HL-60/S4 treated with retinoic acid at 250 ng/mL for 4 days and 3 days (cell line): ENCODE results near the gene FAM181A.

Experiments
- in situ Hi-C: fragments of 300-500 bp; cut with MboI; formaldehyde crosslinking; loops from 2 replicates; pipeline ENCODE4 v1.7.0; 2022; ENCODE audit warnings: low sequenced_read_pairs

FAM181A gene

GRCh38 chr14:93928184-93929047 is 1.3 kb downstream of the FAM181A start:
- in situ Hi-C loops, result no loop called here

GRCh38 chr14:93929048-93929535 is 1.9 kb downstream of the FAM181A start:
- in situ Hi-C loops, result no loop called here

GRCh38 chr14:93929657-93930056 is 2.5 kb downstream of the FAM181A start:
- in situ Hi-C loops, result no loop called here

GRCh38 chr14:93930296-93930988 is 3.3 kb downstream of the FAM181A start:
- in situ Hi-C loops, result no loop called here

- in situ Hi-C loops, result no loop called here
These were observed 3.8 kb downstream of the FAM181A start for GRCh38 chr14:93930989-93931307.

DNA sequence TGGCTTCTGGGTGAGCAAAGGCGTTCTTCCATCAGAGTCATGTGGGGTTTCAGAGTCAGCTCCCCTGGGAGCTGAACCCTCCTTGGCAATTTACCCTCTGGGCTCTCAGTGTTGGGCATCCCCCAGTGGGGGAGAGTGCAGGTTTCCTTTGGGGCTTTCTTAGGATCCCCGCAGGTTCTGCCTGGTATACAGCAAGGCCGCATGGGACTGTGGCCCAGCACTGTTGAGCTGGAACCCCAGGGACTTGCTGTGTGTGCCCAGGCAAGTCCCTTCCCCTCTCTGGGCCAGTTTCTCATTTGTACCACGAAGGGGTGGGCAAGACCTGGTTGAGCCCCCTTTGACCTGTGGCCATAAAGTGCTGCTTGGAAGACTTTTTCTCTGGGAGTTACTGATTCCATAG is 5.5 kb downstream of the FAM181A start:
- in situ Hi-C loops, result no loop called here

DNA sequence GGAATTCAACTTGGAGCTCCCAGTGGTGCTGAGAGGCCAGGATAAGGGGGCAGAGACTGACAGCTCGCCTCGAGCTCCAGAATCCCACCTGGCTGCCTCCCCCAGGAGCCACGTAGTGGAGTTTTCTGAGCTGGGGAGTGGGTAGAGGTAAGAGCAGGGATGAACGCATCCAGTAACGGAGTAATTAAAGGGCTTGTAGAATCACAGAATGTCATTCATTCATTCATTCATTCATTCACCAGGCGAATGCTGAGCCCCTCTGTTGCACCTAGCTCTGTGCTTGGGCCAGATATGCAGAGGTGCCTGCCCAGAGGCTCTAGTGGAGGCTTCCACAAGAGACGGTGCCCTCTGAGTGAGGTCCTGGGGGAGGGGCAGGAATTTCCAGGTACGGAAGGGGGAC is 8.1 kb downstream of the FAM181A start:
- in situ Hi-C loops, result no loop called here

GRCh38 chr14:93936245-93936644 is 9.1 kb downstream of the FAM181A start:
- in situ Hi-C loops, result no loop called here

GRCh38 chr14:93936926-93937325 is 9.8 kb downstream of the FAM181A start:
- in situ Hi-C loops, result no loop called here

GRCh38 chr14:93937519-93937918 is 10.4 kb downstream of the FAM181A start:
- in situ Hi-C loops, result no loop called here

DNA sequence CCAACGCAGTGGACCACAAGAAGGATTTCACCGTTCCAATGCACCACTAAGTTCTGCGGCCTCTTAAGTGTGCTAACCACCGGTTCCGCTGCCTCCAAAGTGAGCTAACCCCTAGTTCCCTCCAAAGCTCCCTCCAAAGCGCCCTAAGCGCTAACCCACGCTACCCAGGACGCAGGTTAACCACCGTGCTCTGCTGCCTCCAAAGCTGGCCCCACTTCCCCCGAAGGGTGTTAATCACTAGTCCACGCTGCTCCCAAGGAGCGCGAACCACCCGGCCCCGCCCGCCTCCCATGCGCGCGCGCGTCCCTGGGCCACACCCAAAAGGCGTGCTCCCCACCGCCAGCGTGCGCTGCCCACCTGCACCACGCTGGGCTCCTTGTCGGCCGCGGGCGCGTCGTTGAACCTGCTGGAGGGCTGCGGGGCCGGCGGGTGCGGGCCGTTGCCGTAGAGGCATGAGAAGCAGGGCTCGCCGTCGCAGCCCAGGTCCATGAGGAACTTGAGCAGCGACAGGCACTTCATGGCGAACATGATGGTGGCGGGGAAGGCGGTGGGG is 11.7 kb downstream of the FAM181A start:
- in situ Hi-C loops, result no loop called here

DNA sequence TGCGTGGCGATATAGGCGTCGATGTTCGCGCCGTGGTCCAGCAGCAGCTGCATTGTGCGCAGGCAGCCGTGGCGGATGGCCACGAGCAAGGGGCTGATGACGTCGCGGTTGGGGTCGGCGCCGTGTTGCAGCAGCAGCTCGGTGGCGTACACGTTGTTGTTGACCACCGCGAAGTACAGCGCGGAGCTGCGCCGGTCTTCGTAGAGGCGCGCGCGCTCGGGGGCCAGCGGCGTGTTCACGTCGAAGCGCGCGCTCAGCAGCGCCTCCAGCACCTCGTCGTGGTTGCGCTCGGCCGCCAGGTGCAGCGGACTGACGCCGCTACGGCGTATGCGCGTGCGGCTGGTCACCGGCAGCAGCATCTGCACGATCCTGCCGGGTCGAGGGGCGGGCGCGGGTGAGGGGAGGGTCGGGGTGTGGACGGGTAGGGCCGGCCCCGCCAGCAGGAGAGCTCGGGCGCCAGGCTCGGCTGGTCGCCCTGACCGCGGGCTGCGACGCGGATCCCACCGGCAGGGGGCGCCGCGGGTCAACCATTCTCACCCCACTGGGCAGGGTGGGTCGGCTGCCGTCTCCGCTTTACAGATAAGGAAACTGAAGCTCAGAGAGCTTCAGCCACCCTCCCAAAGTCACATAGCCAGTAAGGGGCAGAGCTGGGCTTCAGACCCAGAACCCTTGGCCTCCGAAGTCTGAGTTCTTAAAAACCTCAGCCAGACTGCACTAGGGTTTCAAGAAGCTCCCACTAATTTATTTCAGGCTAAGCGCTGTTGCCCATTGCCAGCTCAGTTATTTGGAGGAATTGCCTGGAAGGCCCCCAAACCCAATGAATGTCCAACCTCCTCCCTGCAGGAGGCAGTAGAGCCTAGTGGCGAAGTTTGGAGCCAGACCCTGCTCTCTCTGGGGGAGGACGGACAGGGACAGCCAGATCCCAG is 12.4 kb downstream of the FAM181A start:
- in situ Hi-C loops, result no loop called here

- in situ Hi-C loops, result no loop called here
These were observed 13.3 kb downstream of the FAM181A start for GRCh38 chr14:93940437-93940836.

DNA sequence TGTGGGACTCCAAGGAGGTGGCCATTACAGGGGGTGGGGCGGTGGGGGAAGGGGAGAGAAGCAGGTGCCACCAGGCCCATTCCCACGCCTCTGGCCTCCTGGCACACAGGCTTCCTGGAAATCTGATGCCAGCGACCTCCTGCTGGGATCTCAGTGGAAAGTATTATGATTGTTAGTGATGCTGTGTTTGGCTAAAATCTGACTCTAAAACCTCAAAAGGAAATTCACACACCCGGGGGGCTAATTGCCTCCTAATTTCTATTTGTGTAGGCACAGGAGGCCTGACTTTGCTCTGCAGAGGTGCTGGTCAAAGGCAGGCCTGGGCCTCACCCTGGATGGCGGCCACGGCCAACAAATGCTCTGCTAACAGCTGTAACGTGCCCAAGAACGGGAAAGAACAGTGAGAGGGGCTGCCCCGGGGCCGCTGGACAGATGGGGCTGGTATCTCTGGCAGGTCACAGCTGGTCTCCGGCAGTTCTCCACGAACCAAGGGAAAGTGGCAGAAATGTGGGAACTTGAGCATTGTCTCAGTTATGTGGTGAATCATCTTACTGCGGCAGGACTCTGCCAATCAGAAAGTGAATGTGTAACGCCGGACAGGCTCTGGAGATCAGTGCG is 14.3 kb downstream of the FAM181A start:
- in situ Hi-C loops, result no loop called here

DNA sequence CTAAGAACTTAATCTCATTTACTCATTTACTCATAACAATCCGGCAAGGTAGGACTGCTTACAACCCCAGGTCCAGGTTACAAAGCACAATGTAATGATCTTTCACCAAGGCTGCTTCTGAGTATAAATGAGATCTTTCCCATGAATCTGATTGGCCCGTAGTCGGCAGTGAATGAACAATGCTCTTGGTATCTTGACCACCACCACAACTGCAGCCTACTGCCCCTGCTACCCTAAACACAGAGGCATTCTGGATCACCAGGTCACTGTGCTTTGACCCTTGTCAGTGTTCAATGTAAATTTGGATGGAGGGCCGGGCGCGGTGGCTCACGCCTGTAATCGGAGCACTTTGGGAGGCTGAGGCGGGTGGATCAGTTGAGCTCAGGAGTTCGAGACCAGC is 15.9 kb downstream of the FAM181A start:
- in situ Hi-C loops, result no loop called here

GRCh38 chr14:93943930-93944329 is 16.8 kb downstream of the FAM181A start:
- in situ Hi-C loops, result no loop called here

DNA sequence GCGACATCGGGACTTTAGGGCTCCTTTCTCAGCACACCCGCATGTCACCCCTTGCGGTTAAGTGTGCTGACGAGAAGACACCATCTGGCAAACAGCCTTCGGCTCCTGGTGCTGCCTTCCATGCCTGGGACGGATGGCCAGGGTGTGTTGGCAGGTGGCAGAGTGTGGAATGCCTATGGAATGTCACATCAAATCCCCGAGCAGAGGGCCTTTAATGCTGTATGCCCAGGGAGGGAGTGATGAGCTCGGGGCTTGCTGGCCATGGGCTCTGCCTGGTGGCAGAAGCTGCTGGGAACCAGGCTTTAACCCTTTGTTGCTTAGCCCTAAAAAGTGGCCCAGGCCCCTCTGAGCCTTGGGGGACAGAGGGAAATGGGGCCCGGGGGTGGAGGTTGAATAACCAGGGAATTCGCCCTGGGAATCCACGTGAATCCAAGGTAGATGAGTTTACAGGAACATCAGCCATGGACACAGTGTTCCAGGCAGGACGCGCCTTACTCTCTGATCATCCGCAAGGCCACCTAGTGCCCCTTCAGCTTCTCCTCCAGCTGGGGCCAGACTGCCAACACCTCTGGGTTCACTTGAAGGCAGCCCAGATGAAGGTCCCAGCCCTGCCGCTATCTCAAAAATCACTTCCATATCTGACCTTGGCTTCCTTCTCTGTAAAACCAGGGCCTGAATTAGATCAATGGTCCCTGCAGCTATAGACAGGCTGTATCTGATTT is 17.4 kb downstream of the FAM181A start:
- in situ Hi-C loops, result no loop called here

DNA sequence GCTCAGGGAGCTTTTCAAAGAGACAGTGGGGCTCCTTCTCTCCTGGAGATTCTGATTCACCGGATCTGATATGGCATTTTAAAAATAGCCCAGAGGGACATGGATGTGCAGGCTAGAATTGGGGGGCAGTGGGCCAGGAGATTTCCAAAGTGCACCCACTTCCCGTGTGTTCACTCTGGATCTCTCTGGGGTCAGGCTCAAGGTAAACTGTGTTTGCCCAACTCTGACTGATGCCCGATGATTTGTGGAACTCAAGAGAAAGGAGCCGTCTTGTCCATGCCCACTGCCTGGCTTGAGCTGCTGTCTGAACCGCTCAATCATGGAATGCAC is 17.9 kb downstream of the FAM181A start:
- in situ Hi-C loops, result no loop called here

DNA sequence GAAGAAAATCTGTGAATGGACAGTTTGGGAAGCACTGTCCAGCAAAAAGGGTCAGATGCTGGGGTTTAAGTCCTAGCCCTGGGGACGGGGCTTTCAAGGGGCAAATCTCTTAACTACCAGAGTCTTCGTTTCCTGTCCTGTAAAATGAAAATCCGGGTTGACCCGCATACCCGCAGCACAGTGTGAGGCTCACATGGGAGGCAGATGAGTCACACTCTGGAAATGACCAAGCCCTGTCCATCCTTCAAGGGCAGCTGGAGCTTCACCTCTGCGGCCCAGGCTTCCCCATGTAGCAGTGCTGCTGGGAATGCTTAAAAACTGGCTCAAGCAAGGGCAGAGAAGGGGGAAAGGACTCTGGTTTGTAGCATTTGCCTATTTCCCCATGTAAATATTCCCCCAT is 19.0 kb downstream of the FAM181A start:
- in situ Hi-C loops, result no loop called here

DNA sequence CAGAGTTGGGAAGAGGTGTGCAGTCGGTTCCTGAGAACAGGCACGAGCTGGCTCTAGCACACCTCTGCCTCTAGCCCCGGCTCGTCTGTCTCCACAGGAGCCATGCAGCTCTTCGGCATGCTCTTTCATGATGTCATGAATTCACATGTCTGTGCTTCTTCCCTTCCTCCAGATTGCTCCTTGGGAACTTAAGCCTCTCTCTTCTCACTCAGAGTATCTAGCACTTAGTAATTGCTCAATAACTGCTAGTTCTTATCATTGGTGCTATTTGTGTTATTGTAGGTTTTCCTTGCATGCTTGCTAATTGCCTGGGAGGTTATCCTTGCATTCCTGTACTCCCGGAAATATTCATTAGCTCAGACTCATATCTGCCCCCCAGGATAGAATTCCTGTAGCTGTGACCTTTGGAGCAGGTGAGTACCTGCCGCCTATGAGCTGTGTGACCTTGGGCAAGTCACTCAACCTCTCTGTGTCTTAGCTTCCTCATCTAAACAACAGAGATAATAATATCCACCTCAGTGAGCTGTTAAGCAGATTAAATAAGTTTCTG is 19.5 kb downstream of the FAM181A start:
- in situ Hi-C loops, result no loop called here
